NOMO-1 treated with DMSO at 0.1 percent for 48 hours (cell line): ENCODE data around the gene NISCH.

ENCODE experiments used
- DNase-seq: peaks from one replicate; lab custom pipeline; 2025; ENCODE audit not compliant: unreplicated experiment; lab: John Stamatoyannopoulos, UW

The NISCH gene

GRCh38 chr3:52470920-52471319, 15.5 kb downstream of the NISCH start:
- DNase-seq: no peak

- peak; percentile 44 for DNase-seq
Observed at GRCh38 chr3:52471371-52472238, 16.2 kb downstream of the NISCH start.

DNA sequence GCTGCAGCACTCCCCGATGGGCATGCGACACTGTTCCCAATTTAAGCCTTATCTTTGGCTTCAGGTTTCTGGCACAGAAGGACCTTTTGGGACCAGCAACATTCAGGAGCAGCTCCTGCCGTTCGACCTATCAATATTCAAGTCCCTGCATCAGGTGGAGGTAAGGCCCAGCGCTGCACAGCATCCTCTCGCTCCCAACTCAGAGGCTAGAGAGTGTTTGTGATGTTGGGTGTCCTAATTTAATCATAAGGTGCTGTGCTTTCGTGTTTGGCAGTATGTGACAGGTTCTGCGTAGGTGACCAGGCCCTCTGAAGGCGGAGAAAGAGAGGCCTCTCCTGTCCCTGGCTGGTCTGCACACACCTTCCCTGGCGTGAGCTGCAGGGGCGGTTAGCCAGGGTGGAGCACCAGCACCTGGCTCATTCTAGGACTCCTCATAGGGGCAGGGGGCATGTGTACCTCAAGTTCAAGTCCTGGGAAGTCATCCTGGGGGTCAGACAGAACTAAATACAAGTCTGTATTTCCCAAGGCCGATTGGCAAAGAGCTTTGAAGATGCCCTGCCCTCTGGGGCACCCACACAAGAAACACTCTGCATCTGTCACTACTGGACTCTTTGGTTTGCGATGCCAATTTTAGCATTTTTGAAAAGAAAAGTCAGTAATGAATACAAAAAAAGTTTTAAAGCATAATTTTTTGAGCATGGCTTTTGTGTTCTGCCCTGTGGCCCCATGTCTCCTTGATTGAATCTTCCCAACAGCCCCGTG, 17.0 kb downstream of the NISCH start:
- DNase-seq: no peak

- DNase-seq: no peak
Observed at GRCh38 chr3:52473026-52473425, 17.6 kb downstream of the NISCH start.

GRCh38 chr3:52477076-52477795, 21.8 kb downstream of the NISCH start:
- DNase-seq: no peak

GRCh38 chr3:52477796-52478095, 22.3 kb downstream of the NISCH start:
- DNase-seq: no peak

DNA sequence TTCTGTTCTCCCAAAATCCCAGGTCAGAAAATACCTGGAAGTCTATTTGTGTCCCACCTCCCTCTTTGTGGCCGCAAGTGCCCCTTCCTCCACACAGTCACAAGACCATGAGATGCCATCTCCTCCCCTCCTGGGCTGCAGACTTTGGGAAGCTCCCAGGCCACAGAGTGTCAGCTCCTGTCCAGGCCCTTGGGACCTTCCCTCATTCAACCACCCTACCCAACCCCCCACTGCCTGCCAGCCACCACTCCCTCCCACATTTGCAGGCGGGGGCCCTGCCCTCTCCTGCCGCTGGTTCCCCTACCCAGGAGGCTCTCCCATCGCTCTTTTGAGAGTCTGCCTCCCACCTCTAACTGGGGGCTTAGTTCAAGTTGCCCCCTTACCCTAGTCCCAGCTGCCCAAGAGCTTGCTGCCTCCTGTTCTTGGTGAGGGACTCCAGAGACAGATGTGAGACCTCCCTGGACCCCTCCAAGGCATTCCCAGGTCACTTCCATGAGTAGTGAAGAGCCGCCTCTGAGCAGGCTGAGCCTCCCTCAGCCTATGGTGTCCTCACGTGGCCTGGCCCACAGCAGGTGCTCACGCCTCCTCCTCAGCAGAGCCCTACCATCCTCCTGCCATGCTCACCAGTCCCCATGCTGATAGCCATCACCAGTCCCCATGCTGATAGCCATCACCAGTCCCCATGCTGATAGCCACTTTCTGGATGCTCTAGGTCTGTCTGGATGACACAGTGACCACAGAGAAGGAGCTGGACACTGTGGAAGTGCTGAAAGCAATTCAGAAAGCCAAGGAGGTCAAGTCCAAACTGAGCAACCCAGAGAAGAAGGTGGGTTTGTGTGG, 23.9 kb downstream of the NISCH start:
- DNase-seq: no peak

DNA sequence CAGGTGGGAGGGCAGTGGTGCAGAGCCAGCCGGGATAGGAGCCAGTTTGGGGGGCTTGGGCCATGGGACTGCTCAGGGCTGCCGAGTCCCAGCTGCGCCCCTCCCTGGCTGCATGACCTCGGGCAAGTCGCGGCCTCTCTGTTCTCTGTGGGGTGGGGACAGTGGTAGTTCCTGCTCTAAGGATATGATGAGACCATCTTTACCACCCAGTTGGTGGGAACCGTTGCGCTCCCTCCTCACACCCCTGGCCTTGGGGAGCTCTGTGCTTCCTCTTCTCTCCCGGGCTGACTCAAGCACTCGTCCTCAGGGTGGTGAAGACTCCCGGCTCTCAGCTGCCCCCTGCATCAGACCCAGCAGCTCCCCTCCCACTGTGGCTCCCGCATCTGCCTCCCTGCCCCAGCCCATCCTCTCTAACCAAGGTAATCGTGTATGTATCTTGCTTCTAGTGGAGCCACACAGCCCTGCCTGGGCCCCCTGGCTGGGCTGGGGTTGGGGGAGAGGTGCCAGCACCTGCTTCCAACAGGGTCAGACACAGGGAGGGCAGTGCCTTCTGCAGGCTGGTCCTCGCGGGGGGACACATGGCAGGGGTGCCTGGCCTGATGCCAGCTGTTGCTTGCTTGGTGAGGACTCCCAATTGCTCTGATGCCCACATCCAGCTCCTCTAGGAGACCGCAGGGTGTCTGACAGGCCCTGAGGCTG, 24.6 kb downstream of the NISCH start:
- DNase-seq: no peak

GRCh38 chr3:52480768-52481715, 25.6 kb downstream of the NISCH start:
- no peak for DNase-seq

- DNase-seq: no peak
Observed at GRCh38 chr3:52481819-52482521, 26.6 kb downstream of the NISCH start.

GRCh38 chr3:52483081-52483480, 27.7 kb downstream of the NISCH start:
- no peak for DNase-seq

DNA sequence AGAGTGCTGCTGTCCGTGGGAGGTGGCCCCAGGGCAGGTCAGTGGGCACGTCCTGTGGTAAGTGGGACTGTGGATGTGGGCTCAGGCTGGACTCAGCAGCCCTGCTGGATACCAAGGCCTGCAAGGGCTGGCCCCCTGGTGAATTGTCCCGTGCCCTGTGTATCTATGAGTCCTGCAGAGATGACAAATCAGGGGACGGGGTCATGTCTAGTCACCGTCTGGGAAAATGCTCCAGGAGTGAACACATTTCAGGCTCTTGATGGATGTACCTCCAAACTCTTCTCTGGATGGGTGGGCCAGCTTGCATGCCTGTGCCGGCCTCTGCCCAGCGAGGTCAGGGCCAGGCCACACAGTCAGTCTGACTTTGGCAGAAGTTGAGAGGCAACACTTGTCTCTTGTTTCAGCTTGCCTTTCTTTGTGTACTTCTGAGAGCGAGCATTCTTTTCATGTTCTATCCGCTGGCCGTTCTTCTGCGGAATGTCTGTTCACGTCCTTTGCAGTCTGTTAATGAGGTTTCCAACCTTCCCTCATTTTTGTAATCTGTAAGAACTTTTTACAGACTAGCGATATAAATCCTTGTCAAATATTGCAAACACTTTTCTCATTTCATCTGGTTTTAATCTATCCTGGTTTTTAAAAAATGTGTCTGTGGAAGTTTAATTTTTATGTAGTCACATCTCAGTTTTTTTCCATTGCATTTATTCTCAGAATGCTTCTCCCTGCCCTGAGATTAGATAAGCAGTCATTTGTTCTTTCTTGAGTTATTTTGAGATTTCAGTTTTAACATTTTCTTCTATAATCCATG, 28.4 kb downstream of the NISCH start:
- DNase-seq: no peak

GRCh38 chr3:52484680-52485461, 29.5 kb downstream of the NISCH start:
- DNase-seq: no peak

DNA sequence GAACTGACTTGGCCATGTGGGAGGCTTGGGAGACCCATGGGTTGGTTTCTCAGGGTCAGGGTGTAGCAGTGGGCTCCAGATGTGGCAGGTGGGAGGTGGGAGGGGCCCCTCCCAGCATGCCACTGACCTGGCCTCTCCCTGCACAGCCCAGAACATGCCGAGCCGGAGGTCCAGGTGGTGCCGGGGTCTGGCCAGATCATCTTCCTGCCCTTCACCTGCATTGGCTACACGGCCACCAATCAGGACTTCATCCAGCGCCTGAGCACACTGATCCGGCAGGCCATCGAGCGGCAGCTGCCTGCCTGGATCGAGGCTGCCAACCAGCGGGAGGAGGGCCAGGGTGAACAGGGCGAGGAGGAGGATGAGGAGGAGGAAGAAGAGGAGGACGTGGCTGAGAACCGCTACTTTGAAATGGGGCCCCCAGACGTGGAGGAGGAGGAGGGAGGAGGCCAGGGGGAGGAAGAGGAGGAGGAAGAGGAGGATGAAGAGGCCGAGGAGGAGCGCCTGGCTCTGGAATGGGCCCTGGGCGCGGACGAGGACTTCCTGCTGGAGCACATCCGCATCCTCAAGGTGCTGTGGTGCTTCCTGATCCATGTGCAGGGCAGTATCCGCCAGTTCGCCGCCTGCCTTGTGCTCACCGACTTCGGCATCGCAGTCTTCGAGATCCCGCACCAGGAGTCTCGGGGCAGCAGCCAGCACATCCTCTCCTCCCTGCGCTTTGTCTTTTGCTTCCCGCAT, 31.8 kb downstream of the NISCH start:
- DNase-seq: no peak

DNA sequence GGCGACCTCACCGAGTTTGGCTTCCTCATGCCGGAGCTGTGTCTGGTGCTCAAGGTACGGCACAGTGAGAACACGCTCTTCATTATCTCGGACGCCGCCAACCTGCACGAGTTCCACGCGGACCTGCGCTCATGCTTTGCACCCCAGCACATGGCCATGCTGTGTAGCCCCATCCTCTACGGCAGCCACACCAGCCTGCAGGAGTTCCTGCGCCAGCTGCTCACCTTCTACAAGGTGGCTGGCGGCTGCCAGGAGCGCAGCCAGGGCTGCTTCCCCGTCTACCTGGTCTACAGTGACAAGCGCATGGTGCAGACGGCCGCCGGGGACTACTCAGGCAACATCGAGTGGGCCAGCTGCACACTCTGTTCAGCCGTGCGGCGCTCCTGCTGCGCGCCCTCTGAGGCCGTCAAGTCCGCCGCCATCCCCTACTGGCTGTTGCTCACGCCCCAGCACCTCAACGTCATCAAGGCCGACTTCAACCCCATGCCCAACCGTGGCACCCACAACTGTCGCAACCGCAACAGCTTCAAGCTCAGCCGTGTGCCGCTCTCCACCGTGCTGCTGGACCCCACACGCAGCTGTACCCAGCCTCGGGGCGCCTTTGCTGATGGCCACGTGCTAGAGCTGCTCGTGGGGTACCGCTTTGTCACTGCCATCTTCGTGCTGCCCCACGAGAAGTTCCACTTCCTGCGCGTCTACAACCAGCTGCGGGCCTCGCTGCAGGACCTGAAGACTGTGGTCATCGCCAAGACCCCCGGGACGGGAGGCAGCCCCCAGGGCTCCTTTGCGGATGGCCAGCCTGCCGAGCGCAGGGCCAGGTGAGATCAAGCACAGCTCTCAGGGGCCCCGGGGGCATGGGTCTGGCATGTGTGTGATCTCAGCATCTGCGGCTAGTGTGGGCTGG, 32.6 kb downstream of the NISCH start:
- DNase-seq: no peak
